NB4 (cell line): ENCODE measurements around the gene GLRA2.
"Not testable (repeated sequence)": the region's sequence is repeated elsewhere in the genome, so short reads cannot be mapped to it uniquely, and the experiment has no call there.

Experiments
- DNase-seq: peaks from one replicate; pipeline ENCODE4 v3.0.0; 2010; ENCODE audit warnings: low read depth
- H3K4me3 ChIP-seq: one replicate; pipeline ENCODE4 v1.5.1; 2011; ENCODE audit warnings: mild to moderate bottlenecking, low read depth, low read length, moderate library complexity
- CTCF ChIP-seq: IDR thresholded peaks from one replicate; pipeline ENCODE4 v1.5.1; 2012; ENCODE audit warnings: low read depth, low read length
- MAX ChIP-seq: IDR thresholded peaks from 2 replicates; pipeline ENCODE4 v1.6.1; 2011; ENCODE audit warnings: low read depth, low read length
- MYC ChIP-seq: IDR thresholded peaks from 2 replicates; pipeline ENCODE4 v1.6.1; 2011; ENCODE audit warnings: low read depth, low read length
- POLR2A ChIP-seq: IDR thresholded peaks from 2 replicates; pipeline ENCODE4 v1.6.1; 2011; ENCODE audit warnings: mild to moderate bottlenecking; ENCODE audit not compliant: insufficient read length; ENCODE audit errors: extremely low read depth

The GLRA2 gene

GRCh38 chrX:14591976-14592375 lies 62.6 kb downstream of the GLRA2 start:
- TF ChIP-seq CTCF (no peak), MYC (no peak), MAX (no peak), POLR2A (no peak)
- no peak for DNase-seq
- H3K4me3 ChIP-seq, result no peak overlapping the region

- TF ChIP-seq POLR2A, result no peak
- no peak for TF ChIP-seq CTCF
- no peak for TF ChIP-seq MYC
- no peak for TF ChIP-seq MAX
- DNase-seq, result no peak
- H3K4me3 ChIP-seq, result no peak overlapping the region
These were observed 65.2 kb downstream of the GLRA2 start for GRCh38 chrX:14594521-14594920.

- no peak overlapping the region for H3K4me3 ChIP-seq
- no peak for DNase-seq
- no peak for TF ChIP-seq CTCF
- no peak for TF ChIP-seq POLR2A
- no peak for TF ChIP-seq MYC
- no peak for TF ChIP-seq MAX
These were observed 69.0 kb downstream of the GLRA2 start for GRCh38 chrX:14598330-14598729.

GRCh38 chrX:14607446-14607985 lies 78.2 kb downstream of the GLRA2 start:
- TF ChIP-seq MYC (no peak), CTCF (no peak), MAX (no peak), POLR2A (no peak)
- no peak overlapping the region for H3K4me3 ChIP-seq
- no peak for DNase-seq

- H3K4me3 ChIP-seq, DNase-seq: not testable (repeated sequence)
These were observed 83.1 kb downstream of the GLRA2 start for GRCh38 chrX:14612450-14612849.

GRCh38 chrX:14616301-14616700 lies 87.0 kb downstream of the GLRA2 start:
- TF ChIP-seq POLR2A, result no peak
- no peak for TF ChIP-seq MYC
- TF ChIP-seq CTCF, result no peak
- TF ChIP-seq MAX, result no peak
- no peak overlapping the region for H3K4me3 ChIP-seq
- DNase-seq, result no peak
